Measurements from ENCODE around the gene SLIT3.
A peak's percentile ranks its signal among the peaks of the same experiment; 100 is the strongest.

The SLIT3 gene

DNA sequence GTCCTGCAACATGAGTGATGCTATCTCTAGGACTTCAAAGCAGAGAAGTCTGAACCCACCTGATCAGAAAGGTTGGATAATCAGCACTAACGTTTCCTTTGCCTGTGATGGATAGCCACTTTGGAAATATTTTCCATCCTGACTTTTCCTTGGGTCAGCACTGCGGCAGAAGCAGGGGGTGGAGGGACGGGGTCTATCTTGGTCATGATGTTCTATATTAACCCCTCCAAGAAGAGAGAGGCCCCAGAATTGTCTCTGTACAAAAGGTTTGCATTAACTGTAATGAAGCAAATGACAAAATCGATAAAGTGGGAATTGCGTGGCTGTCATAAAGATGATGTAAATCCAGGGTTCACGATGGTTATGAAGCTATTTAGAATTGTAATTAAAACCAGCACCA lies 441.9 kb downstream of the SLIT3 start:
- no peak for TF ChIP-seq CTCF (IDR thresholded peaks at IDR 0.05; ENCODE audit: low read depth, low read length)
- Histone ChIP-seq H3K27me3 (no peaks in the 10 kb centered on the region), H3K9me3 (no peaks in the 10 kb centered on the region), H3K4me3 (ENCODE audit: low read depth, low read length) (no peak overlapping the region), H3K4me1 (peaks cover 10% of the 10 kb centered on the region), H3K36me3 (no peaks in the 10 kb centered on the region)
- no peak for DNase-seq

DNA sequence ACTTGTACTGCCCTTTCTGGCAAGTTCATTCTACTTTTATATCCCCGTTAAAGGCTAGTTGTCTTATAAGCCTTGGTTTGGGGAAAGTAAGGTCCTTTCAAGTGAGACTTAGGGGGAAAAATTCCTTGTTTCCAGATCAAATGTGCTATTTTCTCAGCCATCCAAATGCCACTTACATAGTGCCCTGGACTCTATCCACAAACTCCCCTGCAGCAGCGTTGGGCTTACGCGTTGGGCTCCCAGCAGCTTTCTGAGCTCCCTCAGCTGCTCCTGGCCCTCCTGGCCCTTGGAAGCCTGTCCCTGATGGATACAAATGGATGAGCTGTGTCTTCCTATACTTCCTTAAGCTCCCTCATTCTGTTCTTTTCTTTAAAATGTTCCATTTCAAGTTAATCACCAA lies 442.6 kb downstream of the SLIT3 start:
- Histone ChIP-seq H3K9me3 (no peaks in the 10 kb centered on the region), H3K27me3 (no peaks in the 10 kb centered on the region), H3K4me3 (ENCODE audit: low read depth, low read length) (no peak overlapping the region), H3K4me1 (peaks cover 10% of the 10 kb centered on the region), H3K36me3 (no peaks in the 10 kb centered on the region)
- TF ChIP-seq CTCF (IDR thresholded peaks at IDR 0.05; ENCODE audit: low read depth, low read length) = no peak
- no peak for DNase-seq

DNA sequence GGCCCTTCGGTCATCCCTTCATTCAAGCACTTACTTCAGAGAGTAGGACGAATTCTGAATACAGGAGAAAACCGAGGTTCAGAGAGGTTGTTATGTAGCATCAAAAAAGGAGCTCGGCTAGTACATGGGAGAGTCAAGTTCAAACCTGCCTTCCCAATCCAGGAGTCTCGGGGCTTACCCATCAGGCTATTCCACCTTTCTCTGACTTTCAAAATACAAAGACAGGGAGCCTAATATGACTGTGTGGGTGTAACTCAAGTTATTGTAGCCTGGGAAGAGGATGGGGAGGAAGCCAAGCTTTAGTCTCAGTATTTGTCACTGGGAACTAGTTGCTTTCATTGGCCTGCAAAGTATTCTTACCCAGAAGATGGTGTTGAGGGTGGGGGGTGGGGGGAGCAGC lies 447.0 kb downstream of the SLIT3 start:
- no peak for TF ChIP-seq CTCF (IDR thresholded peaks at IDR 0.05; ENCODE audit: low read depth, low read length)
- DNase-seq = no peak
- no peak overlapping the region for H3K4me3 ChIP-seq (ENCODE audit: low read depth, low read length)
- H3K36me3 ChIP-seq = no peaks in the 10 kb centered on the region
- H3K4me1 ChIP-seq = peaks cover 31% of the 10 kb centered on the region
- H3K9me3 ChIP-seq = no peaks in the 10 kb centered on the region
- H3K27me3 ChIP-seq = no peaks in the 10 kb centered on the region

GRCh38 chr5:168852329-168852728 lies 448.6 kb downstream of the SLIT3 start:
- DNase-seq = no peak
- no peaks in the 10 kb centered on the region for H3K27me3 ChIP-seq
- no peaks in the 10 kb centered on the region for H3K9me3 ChIP-seq
- TF ChIP-seq CTCF (IDR thresholded peaks at IDR 0.05; ENCODE audit: low read depth, low read length) = no peak
- peak overlapping the region; percentile 41 for H3K4me3 ChIP-seq (ENCODE audit: low read depth, low read length)
- peaks cover 40% of the 10 kb centered on the region for H3K4me1 ChIP-seq
- H3K36me3 ChIP-seq = no peaks in the 10 kb centered on the region

- H3K4me1 ChIP-seq = peaks cover 40% of the 10 kb centered on the region
- peak overlapping the region; percentile 41 for H3K4me3 ChIP-seq (ENCODE audit: low read depth, low read length)
- no peaks in the 10 kb centered on the region for H3K36me3 ChIP-seq
- peak; percentile 67 for DNase-seq
- H3K27me3 ChIP-seq = no peaks in the 10 kb centered on the region
- no peaks in the 10 kb centered on the region for H3K9me3 ChIP-seq
- no peak for TF ChIP-seq CTCF (IDR thresholded peaks at IDR 0.05; ENCODE audit: low read depth, low read length)
These were observed 449.0 kb downstream of the SLIT3 start for GRCh38 chr5:168851902-168852321.

GRCh38 chr5:168850683-168851082 lies 450.3 kb downstream of the SLIT3 start:
- TF ChIP-seq CTCF (IDR thresholded peaks at IDR 0.05; ENCODE audit: low read depth, low read length) = no peak
- H3K36me3 ChIP-seq = no peaks in the 10 kb centered on the region
- no peak for DNase-seq
- H3K27me3 ChIP-seq = no peaks in the 10 kb centered on the region
- H3K4me3 ChIP-seq (ENCODE audit: low read depth, low read length) = no peak overlapping the region
- H3K4me1 ChIP-seq = peaks cover 48% of the 10 kb centered on the region
- no peaks in the 10 kb centered on the region for H3K9me3 ChIP-seq

All from BE2C (cell line).